Measurements from ENCODE around the gene SOBP. TPM values are rescaled to one million over a fixed set of nuclear protein-coding genes. Genes with fewer than 3 reads are reported as not detected.

The SOBP gene
- total RNA-seq, 4 donors from 2014 or later: 0.15 to 3.8 (median 1.6) TPM

- Histone ChIP-seq H3K9me3 (no peaks in the 10 kb centered on the region), H3K4me1 (no peaks in the 10 kb centered on the region), H3K36me3 (no peaks in the 10 kb centered on the region), H3K4me3 (no peak overlapping the region), H3K27me3 (no peaks in the 10 kb centered on the region), H3K27ac (no peak overlapping the region)
- TF ChIP-seq CTCF (IDR thresholded peaks at IDR 0.05) (no peak), POLR2A (IDR thresholded peaks at IDR 0.05) (no peak)
- intact Hi-C loops (cut with DNase I): no loop called here
- WGBS, 2 donors: 87 to 94% methylated on average over 6 of the region's 6 CpGs
- no peak for DNase-seq
Observed at GRCh38 chr6:107621229-107621937, 131.5 kb downstream of the SOBP start.

- intact Hi-C loops (cut with DNase I): no loop called here
- TF ChIP-seq POLR2A (IDR thresholded peaks at IDR 0.05): no peak
- no peak for TF ChIP-seq CTCF (IDR thresholded peaks at IDR 0.05)
- H3K4me3 ChIP-seq: no peak overlapping the region
- WGBS, 2 donors: 67 to 69% methylated on average over 1 of the region's 1 CpG
- no peaks in the 10 kb centered on the region for H3K4me1 ChIP-seq
- no peaks in the 10 kb centered on the region for H3K36me3 ChIP-seq
- DNase-seq: no peak
- H3K9me3 ChIP-seq: no peaks in the 10 kb centered on the region
- no peaks in the 10 kb centered on the region for H3K27me3 ChIP-seq
- no peak overlapping the region for H3K27ac ChIP-seq
Observed at GRCh38 chr6:107622269-107622668, 132.4 kb downstream of the SOBP start.

GRCh38 chr6:107624050-107624449, 134.1 kb downstream of the SOBP start:
- H3K27ac ChIP-seq: no peak overlapping the region
- no peak for DNase-seq
- H3K36me3 ChIP-seq: no peaks in the 10 kb centered on the region
- TF ChIP-seq CTCF (IDR thresholded peaks at IDR 0.05) (no peak), POLR2A (IDR thresholded peaks at IDR 0.05) (no peak)
- WGBS, 2 donors: 79% methylated on average over 3 of the region's 3 CpGs
- no peaks in the 10 kb centered on the region for H3K4me1 ChIP-seq
- H3K27me3 ChIP-seq: no peaks in the 10 kb centered on the region
- H3K4me3 ChIP-seq: no peak overlapping the region
- H3K9me3 ChIP-seq: no peaks in the 10 kb centered on the region
- intact Hi-C loops (cut with DNase I): no loop called here

- TF ChIP-seq CTCF (IDR thresholded peaks at IDR 0.05): no peak
- no peak for TF ChIP-seq POLR2A (IDR thresholded peaks at IDR 0.05)
- no peak overlapping the region for H3K4me3 ChIP-seq
- H3K4me1 ChIP-seq: no peaks in the 10 kb centered on the region
- intact Hi-C loops (cut with DNase I): no loop called here
- no peaks in the 10 kb centered on the region for H3K36me3 ChIP-seq
- WGBS, 2 donors: 79 to 100% methylated on average over 1 of the region's 1 CpG
- H3K27me3 ChIP-seq: no peaks in the 10 kb centered on the region
- DNase-seq: no peak
- H3K27ac ChIP-seq: no peak overlapping the region
- H3K9me3 ChIP-seq: no peaks in the 10 kb centered on the region
Observed at GRCh38 chr6:107624541-107624940, 134.6 kb downstream of the SOBP start.

GRCh38 chr6:107625264-107625663, 135.3 kb downstream of the SOBP start:
- no peak overlapping the region for H3K27ac ChIP-seq

More at GRCh38 chr6:107625264-107625663, 135.3 kb downstream of the SOBP start:
- no peaks in the 10 kb centered on the region for H3K36me3 ChIP-seq
- no peaks in the 10 kb centered on the region for H3K9me3 ChIP-seq
- intact Hi-C loops (cut with DNase I): no loop called here
- no peaks in the 10 kb centered on the region for H3K27me3 ChIP-seq
- TF ChIP-seq CTCF (IDR thresholded peaks at IDR 0.05) (no peak), POLR2A (IDR thresholded peaks at IDR 0.05) (no peak)
- H3K4me1 ChIP-seq: no peaks in the 10 kb centered on the region
- H3K4me3 ChIP-seq: no peak overlapping the region
- WGBS, 2 donors: 71 to 88% methylated on average over 1 of the region's 1 CpG
- DNase-seq: no peak

Data from esophagus squamous epithelium (tissue), 5 donors.